OCI-LY7 (cell line): ENCODE data around the gene CLEC4G. TPM values are rescaled to one million over a fixed set of nuclear protein-coding genes. Genes with fewer than 3 reads are reported as not detected.

ENCODE experiments used
- BruUV-seq: library from RNA; stranded (reverse); fragments of 400-500 nt; replicated peaks from 2 replicates; lab custom pipeline; 2021; lab: Mats Ljungman, UMichigan
- CTCF ChIA-PET: fragments of 300-600 bp; sonication (Branson Sonifier 250); formaldehyde crosslinking; loops from one replicate; lab custom pipeline; 2022; ENCODE audit warnings: antibody characterized with exemption; ENCODE audit not compliant: unreplicated experiment; lab: Charles Lee
- POLR2A ChIA-PET: fragments of 300-600 bp; sonication (Branson Sonifier 250); formaldehyde crosslinking; loops from one replicate; lab custom pipeline; 2022; ENCODE audit warnings: antibody characterized with exemption; lab: Charles Lee
- DNase-seq: peaks from one replicate; pipeline ENCODE4 v3.0.0-alpha.2; 2015; ENCODE audit warnings: low spot score
- H2AFZ ChIP-seq: fragments of 200-600 bp; sonication (generic), shearing (Covaris generic); 2 replicates; pipeline ENCODE4 v1.6.1; 2014; ENCODE audit warnings: mild to moderate bottlenecking, antibody characterized with exemption, low read length, moderate library complexity
- H3K27ac ChIP-seq: fragments of 200-600 bp; sonication (generic); 2 replicates; pipeline ENCODE4 v1.5.1; 2014; ENCODE audit warnings: mixed run types, low read depth, mild to moderate bottlenecking, moderate library complexity, low read length, inconsistent platforms; ENCODE audit not compliant: poor library complexity, severe bottlenecking
- H3K36me3 ChIP-seq: fragments of 200-600 bp; sonication (generic); 2 replicates; pipeline ENCODE4 v1.6.1; 2014; ENCODE audit warnings: mild to moderate bottlenecking, antibody characterized with exemption, low read length, moderate library complexity, mixed read lengths; ENCODE audit not compliant: insufficient read depth
- H3K4me1 ChIP-seq: fragments of 200-600 bp; sonication (generic); 2 replicates; pipeline ENCODE4 v1.5.1; 2014; ENCODE audit warnings: mild to moderate bottlenecking, low read length; ENCODE audit not compliant: insufficient read depth, poor library complexity, severe bottlenecking
- H3K4me2 ChIP-seq: fragments of 200-600 bp; sonication (generic); 2 replicates; pipeline ENCODE4 v1.6.1; 2014; ENCODE audit warnings: mild to moderate bottlenecking, low read length
- H3K4me3 ChIP-seq: fragments of 200-600 bp; sonication (generic); 2 replicates; pipeline ENCODE4 v1.5.1; 2014; ENCODE audit warnings: mild to moderate bottlenecking, low read depth, low read length; ENCODE audit not compliant: poor library complexity, severe bottlenecking
- H3K79me2 ChIP-seq: fragments of 200-600 bp; sonication (generic); 2 replicates; pipeline ENCODE4 v1.6.1; 2016; ENCODE audit warnings: low read depth, mild to moderate bottlenecking, low read length, moderate library complexity, mixed read lengths; ENCODE audit not compliant: insufficient read depth
- H3K9me2 ChIP-seq: fragments of 200-600 bp; sonication (generic); 2 replicates; pipeline ENCODE4 v1.6.1; 2016; ENCODE audit warnings: mild to moderate bottlenecking, low read length, mixed read lengths; ENCODE audit not compliant: insufficient read depth
- H3K9me3 ChIP-seq: fragments of 200-600 bp; sonication (generic); 2 replicates; pipeline ENCODE4 v1.6.1; 2014; ENCODE audit warnings: mild to moderate bottlenecking, mixed run types, low read length, mixed read lengths
- H4K20me1 ChIP-seq: fragments of 200-600 bp; sonication (generic); 2 replicates; pipeline ENCODE4 v1.6.1; 2014; ENCODE audit warnings: mild to moderate bottlenecking, antibody characterized with exemption, low read length, moderate library complexity, mixed read lengths; ENCODE audit not compliant: insufficient read depth
- EZH2phosphoT487 ChIP-seq: fragments of 200-600 bp; sonication (generic); IDR thresholded peaks from 2 replicates; pipeline ENCODE4 v1.6.1; 2018; ENCODE audit warnings: low read depth, borderline replicate concordance, mild to moderate bottlenecking, mixed run types, antibody characterized with exemption, low read length, moderate library complexity, mixed read lengths
- intact Hi-C: fragments of 100-400 bp; cut with micrococcal nuclease; formaldehyde crosslinking; loops from one replicate; pipeline ENCODE4 v1.10.0; 2022; ENCODE audit not compliant: unreplicated experiment
- total RNA-seq, 2 experiments: library from RNA; depleted of rRNA in 1 of 2; stranded (reverse); fragments of >200 nt in 1 of 2; shearing (Covaris generic) in 1 of 2; gene quantifications; 2 replicates each; pipeline ENCODE4 v1.2.3, GENCODE V29; 2014 to 2022
- TF ChIP-seq, protein P1 (sequence below): fragments of 200-600 bp; sonication (generic); conservative IDR thresholded peaks from 2 replicates; pipeline ENCODE4 v1.5.1; 2014; ENCODE audit warnings: mild to moderate bottlenecking, antibody characterized with exemption, low read length, moderate library complexity, mixed read lengths

Gene CLEC4G
- total RNA-seq, 2 experiments from 2014 or later, result not detected

DNA sequence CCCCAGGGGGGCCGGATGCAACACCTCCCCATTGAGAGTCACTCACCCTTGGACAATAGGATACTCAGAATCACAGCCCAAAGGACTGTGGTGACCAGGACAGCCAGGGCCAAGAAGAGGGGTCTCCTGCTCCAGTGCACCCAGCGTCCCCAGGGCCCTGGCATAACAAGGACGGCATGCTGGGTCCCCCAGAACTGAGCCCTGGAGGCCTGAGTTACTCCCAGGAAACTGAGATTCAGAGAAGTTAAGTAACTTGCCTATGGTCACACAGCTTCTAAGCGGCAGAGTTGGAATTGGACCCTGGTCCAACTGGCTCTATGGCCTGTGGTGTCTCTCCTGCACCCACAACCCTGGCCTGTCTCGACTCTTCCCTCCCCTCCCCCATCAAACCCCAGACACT is 295 bp downstream of the CLEC4G start:
- intact Hi-C loops, result no loop called here
- no peak for TF ChIP-seq EZH2phosphoT487
- TF ChIP-seq, protein P1, sequence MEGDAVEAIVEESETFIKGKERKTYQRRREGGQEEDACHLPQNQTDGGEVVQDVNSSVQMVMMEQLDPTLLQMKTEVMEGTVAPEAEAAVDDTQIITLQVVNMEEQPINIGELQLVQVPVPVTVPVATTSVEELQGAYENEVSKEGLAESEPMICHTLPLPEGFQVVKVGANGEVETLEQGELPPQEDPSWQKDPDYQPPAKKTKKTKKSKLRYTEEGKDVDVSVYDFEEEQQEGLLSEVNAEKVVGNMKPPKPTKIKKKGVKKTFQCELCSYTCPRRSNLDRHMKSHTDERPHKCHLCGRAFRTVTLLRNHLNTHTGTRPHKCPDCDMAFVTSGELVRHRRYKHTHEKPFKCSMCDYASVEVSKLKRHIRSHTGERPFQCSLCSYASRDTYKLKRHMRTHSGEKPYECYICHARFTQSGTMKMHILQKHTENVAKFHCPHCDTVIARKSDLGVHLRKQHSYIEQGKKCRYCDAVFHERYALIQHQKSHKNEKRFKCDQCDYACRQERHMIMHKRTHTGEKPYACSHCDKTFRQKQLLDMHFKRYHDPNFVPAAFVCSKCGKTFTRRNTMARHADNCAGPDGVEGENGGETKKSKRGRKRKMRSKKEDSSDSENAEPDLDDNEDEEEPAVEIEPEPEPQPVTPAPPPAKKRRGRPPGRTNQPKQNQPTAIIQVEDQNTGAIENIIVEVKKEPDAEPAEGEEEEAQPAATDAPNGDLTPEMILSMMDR, result no peak
- Histone ChIP-seq H3K4me2 (no peak overlapping the region), H3K79me2 (no peaks in the 10 kb centered on the region), H3K27ac (no peak overlapping the region), H2AFZ (no peak overlapping the region), H3K9me3 (no peaks in the 10 kb centered on the region), H4K20me1 (no peaks in the 10 kb centered on the region), H3K36me3 (no peaks in the 10 kb centered on the region), H3K9me2 (no peaks in the 10 kb centered on the region), H3K4me3 (no peak overlapping the region), H3K4me1 (no peaks in the 10 kb centered on the region)
- POLR2A ChIA-PET, result no interaction called here
- CTCF ChIA-PET, result no interaction called here
- DNase-seq, result no peak
- BruUV-seq, result no TSS peak

DNA sequence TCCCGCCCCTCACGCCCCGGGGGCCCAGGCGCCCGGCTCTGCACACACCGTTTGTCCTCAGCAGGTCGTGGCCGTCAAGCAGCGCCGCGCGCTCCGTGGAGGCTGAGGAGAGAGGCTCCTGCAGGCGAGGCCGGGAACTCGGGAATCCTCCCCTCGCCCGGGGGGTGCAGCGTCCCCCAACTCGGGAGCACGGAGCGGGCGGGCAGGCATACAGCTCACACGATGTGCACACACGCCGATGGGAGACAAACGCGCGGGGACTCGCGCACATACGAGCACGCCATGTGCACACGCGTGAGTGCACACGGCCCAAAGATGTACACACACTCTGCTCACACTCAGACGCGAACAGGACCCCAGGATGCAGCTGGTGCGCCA is 703 bp downstream of the CLEC4G start:
- Histone ChIP-seq H3K4me2 (no peak overlapping the region), H2AFZ (no peak overlapping the region), H3K4me1 (no peaks in the 10 kb centered on the region), H3K9me2 (no peaks in the 10 kb centered on the region), H3K27ac (no peak overlapping the region), H3K4me3 (no peak overlapping the region), H3K36me3 (no peaks in the 10 kb centered on the region), H4K20me1 (no peaks in the 10 kb centered on the region), H3K79me2 (no peaks in the 10 kb centered on the region), H3K9me3 (no peaks in the 10 kb centered on the region)
- intact Hi-C loops, result no loop called here
- ChIA-PET CTCF (no interaction called here), POLR2A (no interaction called here)
- DNase-seq, result no peak
- no peak for TF ChIP-seq EZH2phosphoT487
- TF ChIP-seq, protein P1, result no peak
- BruUV-seq, result no TSS peak

DNA sequence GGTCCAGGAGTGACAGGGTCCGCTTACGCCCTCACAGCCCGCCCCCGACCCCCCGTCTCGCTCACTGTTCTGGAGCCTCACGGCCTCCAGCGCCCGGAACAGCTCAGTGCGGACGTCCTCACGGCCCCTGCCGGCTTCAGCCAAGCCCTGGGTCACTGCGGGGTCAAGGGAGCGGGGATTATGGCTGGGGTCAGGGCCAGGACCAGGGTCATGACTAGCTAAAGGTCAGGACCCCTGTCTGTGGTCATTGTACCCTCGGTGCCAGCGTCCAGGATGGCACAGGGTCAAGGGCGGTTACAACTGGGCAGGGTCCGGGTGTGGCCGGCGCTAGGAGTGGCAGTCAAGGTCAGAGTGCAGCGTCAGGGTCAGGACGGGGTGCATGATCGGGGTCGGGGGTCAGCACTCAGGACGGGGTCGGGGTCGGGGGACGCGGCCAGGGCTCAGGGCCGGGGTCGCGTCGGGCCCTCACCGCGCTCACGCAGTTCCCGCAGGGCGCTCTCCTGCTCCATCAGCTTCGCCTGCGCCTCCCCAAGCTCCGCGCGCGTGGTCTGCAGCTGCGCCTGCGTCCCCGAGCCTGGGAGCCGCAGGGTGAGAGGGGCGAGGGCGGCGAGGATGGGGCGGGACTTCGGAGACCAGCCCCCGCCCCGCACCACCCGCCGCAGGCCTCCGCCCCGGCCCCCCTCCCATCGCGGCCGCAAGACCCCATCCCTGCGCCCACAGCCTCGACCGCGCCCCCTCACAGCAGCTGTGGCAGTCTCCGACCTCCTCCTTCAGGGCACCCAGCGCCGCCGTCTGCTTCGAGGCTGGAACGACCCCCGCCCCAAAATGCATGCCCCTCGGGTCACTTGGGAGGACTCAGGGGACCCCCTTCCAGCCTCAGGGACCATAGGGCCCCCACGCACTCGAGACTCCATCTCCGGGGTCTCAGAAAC is 1.4 kb downstream of the CLEC4G start:
- TF ChIP-seq, protein P1, result no peak
- no peak for TF ChIP-seq EZH2phosphoT487
- ChIA-PET POLR2A (no interaction called here), CTCF (no interaction called here)
- no peaks in the 10 kb centered on the region for H3K9me3 ChIP-seq
- no peaks in the 10 kb centered on the region for H3K36me3 ChIP-seq
- no peaks in the 10 kb centered on the region for H3K9me2 ChIP-seq
- no peak overlapping the region for H3K4me3 ChIP-seq
- intact Hi-C loops, result no loop called here
- H3K4me1 ChIP-seq, result no peaks in the 10 kb centered on the region
- DNase-seq, result no peak
- no peaks in the 10 kb centered on the region for H4K20me1 ChIP-seq
- no peaks in the 10 kb centered on the region for H3K79me2 ChIP-seq
- no TSS peak for BruUV-seq
- no peak overlapping the region for H3K27ac ChIP-seq
- no peak overlapping the region for H3K4me2 ChIP-seq
- no peak overlapping the region for H2AFZ ChIP-seq
